ENCODE measurements around the gene FAM90A26. TPM values are rescaled to one million over a fixed set of nuclear protein-coding genes. Genes with fewer than 3 reads are reported as not detected.
"Not testable (repeated sequence)": the region's sequence is repeated elsewhere in the genome, so short reads cannot be mapped to it uniquely, and the experiment has no call there.

Gene FAM90A26
- total RNA-seq, 1 donor from 2014 or later: not detected

GRCh38 chr4:9158392-9158791 lies 11.8 kb upstream of the FAM90A26 start:
- not testable (repeated sequence) for DNase-seq

GRCh38 chr4:9160046-9160445 lies 10.2 kb upstream of the FAM90A26 start:
- DNase-seq: not testable (repeated sequence)

GRCh38 chr4:9165990-9166389 lies 4.2 kb upstream of the FAM90A26 start:
- DNase-seq: not testable (repeated sequence)

GRCh38 chr4:9210357-9210756 lies 40.1 kb downstream of the FAM90A26 start, which contains the start of gene USP17L10:
Gene USP17L10 (plus strand): TSS chr4:9210657. CDS start chr4:9210657, 0 bp downstream.
- not testable (repeated sequence) for DNase-seq

- DNase-seq: not testable (repeated sequence)
Observed at GRCh38 chr4:9214701-9215100, 44.5 kb downstream of the FAM90A26 start.

- DNase-seq: not testable (repeated sequence)
Observed at GRCh38 chr4:9215105-9215504, 44.9 kb downstream of the FAM90A26 start, which contains the start of gene USP17L11. Gene USP17L11 (plus strand): TSS chr4:9215405. CDS start chr4:9215405, 0 bp downstream.

GRCh38 chr4:9219852-9220251 lies 49.6 kb downstream of the FAM90A26 start, which contains the start of gene USP17L12:
Gene USP17L12 (plus strand): TSS chr4:9220152. CDS start chr4:9220152, 0 bp downstream.
- not testable (repeated sequence) for DNase-seq

- not testable (repeated sequence) for DNase-seq
Observed at GRCh38 chr4:9224596-9224995, 54.4 kb downstream of the FAM90A26 start, which contains the start of gene USP17L13. Gene USP17L13 (plus strand): TSS chr4:9224896. CDS start chr4:9224896, 0 bp downstream.

Other genes with a start within 250 kb of the FAM90A26 start
- not detected for gene USP17L10, start 40.2 kb downstream of the FAM90A26 start, total RNA-seq
- not detected for gene USP17L11, start 45.0 kb downstream of the FAM90A26 start, total RNA-seq
- not detected for gene USP17L12, start 49.7 kb downstream of the FAM90A26 start, total RNA-seq
- not detected for gene USP17L13, start 54.5 kb downstream of the FAM90A26 start, total RNA-seq
- gene USP17L15, start 64.0 kb downstream of the FAM90A26 start, total RNA-seq: not detected
- gene USP17L17, start 73.5 kb downstream of the FAM90A26 start, total RNA-seq: not detected
- not detected for gene USP17L18, start 78.2 kb downstream of the FAM90A26 start, total RNA-seq
- gene USP17L19, start 83.0 kb downstream of the FAM90A26 start, total RNA-seq: not detected
- gene USP17L20, start 87.7 kb downstream of the FAM90A26 start, total RNA-seq: not detected
- not detected for gene USP17L21, start 92.5 kb downstream of the FAM90A26 start, total RNA-seq
- not detected for gene USP17L22, start 97.2 kb downstream of the FAM90A26 start, total RNA-seq
- gene USP17L24, start 154.8 kb downstream of the FAM90A26 start, total RNA-seq: not detected
- gene USP17L25, start 159.5 kb downstream of the FAM90A26 start, total RNA-seq: not detected
- not detected for gene USP17L26, start 164.2 kb downstream of the FAM90A26 start, total RNA-seq
- gene USP17L5, start 169.0 kb downstream of the FAM90A26 start, total RNA-seq: not detected
- gene USP17L27, start 173.7 kb downstream of the FAM90A26 start, total RNA-seq: not detected
- gene USP17L28, start 178.5 kb downstream of the FAM90A26 start, total RNA-seq: not detected
- not detected for gene USP17L29, start 183.2 kb downstream of the FAM90A26 start, total RNA-seq
- not detected for gene USP17L30, start 192.7 kb downstream of the FAM90A26 start, total RNA-seq

Measured in occipital lobe (tissue), 2 donors.